Activated CD4-positive, alpha-beta T cell treated with anti-CD3 and anti-CD28 coated beads, Interleukin-2, amount 50 U/mL, for 1 hour (primary cell): Measurements from ENCODE around the gene ADAM12.

Experiments
- DNase-seq: peaks from one replicate; pipeline ENCODE4 v3.0.0-alpha.2; 2020

Gene ADAM12

DNA sequence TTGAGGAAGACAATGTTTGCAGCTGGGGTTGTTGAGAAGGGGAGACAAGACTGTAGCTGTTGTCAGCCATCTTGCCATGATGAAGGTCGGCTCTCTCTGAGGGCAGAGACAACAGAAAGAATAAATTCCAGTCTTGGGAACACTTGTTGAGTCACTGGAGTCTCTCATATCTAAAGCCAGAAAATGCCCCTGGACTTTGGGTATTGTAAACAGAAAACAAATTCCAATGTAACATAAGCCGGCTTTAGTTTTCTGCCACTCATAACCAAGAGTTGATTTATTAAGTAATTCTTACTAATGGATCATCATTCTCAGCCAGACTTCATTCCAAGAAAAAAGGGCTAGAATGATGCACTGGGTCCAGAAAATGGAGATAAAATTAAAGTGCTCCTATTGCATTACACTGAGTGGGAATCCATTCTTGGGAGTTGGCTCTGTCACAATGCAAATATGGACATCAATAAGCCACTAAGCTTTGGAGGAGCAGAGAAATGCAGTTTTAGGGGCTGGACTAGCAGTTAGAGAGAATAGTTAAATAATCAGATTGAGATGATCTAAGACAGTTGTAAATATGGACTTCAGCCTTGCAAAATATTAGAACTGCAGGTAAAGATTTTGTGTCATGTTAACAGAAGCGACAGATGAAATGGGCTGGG is 78.9 kb downstream of the ADAM12 start:
- no peak for DNase-seq

DNA sequence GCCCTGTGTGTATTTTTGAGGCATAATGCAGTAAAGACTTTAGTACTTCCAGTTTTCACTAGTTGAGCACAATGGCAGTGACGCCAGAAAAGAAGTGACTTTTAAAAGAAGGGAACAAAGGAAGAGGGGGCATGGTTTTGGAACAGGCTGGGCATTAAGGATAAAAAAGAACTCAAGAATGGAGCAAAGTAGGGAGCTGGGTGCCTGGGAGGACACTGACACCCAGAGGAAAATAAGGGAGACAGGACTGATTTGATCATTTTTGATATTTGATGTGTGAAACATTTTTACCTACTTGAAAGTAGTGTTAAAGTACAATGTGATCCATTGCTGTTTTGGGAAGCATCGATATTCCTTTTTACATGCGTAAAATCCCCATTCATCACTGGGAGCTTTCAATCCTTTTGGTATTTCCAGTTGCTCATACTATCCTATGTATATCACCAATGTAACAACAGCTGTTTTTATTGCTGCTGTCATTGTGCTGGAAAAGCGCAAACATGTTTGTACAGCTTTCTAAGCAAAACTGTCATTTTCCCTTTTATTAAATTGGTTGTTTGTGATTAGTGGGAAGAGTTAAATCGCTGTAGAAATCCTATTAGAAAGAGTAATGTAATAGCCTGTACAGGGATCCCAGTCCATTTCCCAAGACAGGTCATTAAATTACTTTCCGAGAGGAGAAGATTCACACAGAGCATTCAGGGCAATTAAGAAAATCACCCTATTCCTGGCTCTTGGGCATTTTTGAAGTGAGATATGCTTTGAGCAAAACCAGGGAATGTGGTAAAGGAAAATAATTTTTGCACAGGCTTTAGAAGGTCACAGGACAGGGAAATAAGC is 85.2 kb downstream of the ADAM12 start:
- no peak for DNase-seq

DNA sequence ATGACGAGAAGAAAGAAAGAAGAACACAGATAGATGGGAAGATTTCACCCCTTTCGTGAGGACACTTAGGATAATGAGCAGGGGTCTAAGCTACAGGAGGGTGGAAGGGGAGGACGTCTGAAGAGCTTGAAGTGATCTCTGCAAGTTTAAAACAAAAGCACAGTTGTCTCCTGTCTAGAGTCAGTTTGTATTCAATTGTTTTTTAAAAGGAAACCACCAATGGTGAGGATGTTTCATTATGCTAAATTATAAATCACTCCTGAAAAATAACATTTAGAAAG is 85.9 kb downstream of the ADAM12 start:
- no peak for DNase-seq

DNA sequence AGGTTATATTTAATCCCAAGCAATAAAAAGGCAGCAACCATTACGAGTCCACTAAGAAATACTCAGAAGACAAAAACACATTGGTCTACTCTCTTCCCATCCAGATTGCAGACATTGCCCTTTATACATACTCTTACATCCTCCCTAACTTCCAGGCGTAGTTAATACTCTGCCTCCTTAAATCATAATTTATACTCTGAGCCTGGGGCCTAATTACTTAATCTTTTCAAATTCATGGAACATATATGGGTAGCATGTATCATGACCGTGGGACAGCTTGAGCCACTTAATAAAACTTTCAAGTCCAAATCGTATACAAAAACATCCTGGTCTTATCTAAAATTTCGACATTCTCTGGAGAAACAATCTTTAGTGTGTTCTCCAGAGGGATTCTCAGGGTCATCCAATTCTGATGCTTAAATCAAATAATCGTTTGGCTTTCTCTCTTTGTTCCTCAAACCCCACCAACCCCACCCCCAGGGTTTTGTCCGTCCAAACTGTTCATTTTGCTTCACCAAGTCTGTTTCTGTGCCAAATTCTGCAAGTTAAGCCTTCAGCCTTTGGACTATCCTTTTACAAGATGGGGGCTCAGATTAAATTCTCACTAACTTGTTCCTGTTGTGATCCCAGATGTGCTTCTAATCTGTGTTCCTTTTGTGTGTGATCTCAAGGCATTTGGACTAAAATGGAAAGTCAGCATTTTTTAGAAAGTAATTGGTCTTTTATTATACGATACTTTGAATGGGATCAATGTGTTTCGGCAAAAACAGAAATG is 86.4 kb downstream of the ADAM12 start:
- no peak for DNase-seq

- DNase-seq: no peak
Measured at GRCh38 chr10:126294451-126294850, 93.8 kb downstream of the ADAM12 start.

DNA sequence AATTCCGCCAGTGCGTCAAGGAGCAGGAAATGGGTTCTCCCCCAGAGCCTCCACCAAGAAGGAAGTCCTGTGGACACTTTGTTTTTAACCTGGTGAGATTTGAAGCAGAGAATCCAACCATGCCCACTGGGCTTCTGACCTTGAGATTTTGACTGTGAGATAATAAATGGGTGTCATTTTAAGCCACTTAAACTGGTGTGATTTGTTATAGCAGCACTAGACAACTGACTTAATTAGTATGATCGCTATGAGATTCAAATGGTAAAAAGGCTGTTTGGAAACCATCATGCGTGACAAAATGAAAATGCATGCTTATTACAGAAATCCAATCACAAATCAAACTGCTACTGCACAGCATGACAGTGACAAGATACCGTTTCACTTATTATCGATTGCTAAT is 98.0 kb downstream of the ADAM12 start:
- DNase-seq: no peak

DNA sequence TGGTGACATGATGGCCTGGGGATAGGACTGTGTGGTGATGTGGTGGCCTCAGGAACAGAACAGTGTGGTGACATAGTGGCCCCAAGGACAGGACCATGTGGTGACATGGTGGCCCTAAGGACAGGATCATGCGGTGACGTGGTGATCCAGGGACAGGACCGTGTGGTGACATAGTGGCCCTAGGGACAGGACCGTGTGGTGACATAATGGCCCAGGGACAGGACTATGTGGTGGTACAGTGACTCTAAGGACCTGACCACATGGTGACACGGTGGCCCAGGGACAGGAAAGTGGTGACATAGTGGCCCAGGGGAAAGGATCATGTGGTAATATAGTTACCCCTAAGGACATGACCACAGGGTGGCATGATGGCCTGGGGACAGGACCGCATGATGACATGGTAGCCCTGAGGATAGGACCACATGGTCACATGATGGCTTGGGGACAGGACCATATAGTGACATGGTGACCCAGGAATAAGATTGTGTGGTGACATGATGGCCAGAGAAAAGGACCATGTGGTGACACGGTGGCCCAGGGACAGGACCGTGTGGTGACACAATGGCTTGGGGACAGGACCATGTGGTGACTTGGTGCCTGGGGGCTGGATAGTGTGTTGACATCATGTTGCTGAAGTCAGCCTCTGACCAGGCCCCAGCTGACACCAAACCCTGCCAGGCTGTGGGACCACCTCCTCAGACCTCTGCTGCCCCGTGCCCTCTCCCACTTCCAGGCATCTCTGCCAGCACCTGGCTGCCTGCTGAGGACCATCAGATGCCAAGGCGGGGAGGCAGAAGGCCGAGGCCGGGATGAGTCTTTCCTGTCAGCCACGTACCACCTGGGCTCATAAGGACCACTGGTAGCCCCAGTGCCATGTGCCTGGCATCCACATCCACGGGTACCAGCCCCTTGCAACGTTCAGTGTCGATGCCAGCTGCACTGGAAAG is 99.5 kb downstream of the ADAM12 start:
- DNase-seq: no peak

GRCh38 chr10:126286256-126286780 is 102.0 kb downstream of the ADAM12 start:
- no peak for DNase-seq

DNA sequence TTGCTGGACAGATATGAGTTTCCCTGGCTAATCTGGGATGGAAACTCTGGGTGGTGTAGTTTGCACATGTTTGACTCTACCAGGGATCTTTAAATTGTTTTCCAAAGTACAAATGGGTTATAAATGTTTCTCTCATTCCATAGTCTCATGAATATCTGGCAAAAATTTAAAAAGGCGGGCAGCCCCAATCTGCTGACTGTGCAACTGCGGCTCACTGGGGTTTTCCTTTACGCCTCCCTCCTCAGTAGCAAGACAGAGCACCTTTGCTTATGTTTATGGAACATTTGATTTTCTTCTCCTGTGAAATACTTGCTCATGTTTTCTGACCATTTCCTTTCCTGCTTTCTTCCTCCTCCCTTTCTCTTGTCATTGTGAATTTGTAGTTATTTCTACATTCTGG is 105.0 kb downstream of the ADAM12 start:
- DNase-seq: no peak

- DNase-seq: no peak
Measured at GRCh38 chr10:126278851-126279250, 109.4 kb downstream of the ADAM12 start.

GRCh38 chr10:126277181-126277580 is 111.1 kb downstream of the ADAM12 start:
- DNase-seq: no peak

DNA sequence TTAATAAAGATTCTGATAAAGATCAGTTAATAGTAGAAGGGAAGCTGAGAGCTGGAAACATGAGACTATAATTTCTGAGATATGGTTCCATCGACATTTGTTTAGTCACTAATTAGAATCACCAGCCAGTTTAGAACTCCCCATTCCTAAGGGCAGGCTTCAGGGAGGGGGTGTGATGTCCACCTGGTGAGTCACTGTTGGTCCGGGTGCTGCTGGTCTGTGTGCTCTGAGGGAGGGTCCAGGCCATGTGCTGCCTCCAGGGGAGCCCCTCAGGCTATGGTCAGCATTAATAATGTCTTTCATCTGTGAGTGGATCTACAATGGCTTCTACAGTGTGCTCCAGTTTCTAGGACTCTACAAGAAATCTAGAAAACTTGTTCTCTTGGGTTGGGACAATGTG is 115.8 kb downstream of the ADAM12 start:
- DNase-seq: no peak

- no peak for DNase-seq
Measured at GRCh38 chr10:126270111-126270510, 118.2 kb downstream of the ADAM12 start.

- no peak for DNase-seq
Measured at GRCh38 chr10:126268013-126268920, 120.0 kb downstream of the ADAM12 start.

GRCh38 chr10:126264102-126265018 is 123.9 kb downstream of the ADAM12 start:
- DNase-seq: no peak

DNA sequence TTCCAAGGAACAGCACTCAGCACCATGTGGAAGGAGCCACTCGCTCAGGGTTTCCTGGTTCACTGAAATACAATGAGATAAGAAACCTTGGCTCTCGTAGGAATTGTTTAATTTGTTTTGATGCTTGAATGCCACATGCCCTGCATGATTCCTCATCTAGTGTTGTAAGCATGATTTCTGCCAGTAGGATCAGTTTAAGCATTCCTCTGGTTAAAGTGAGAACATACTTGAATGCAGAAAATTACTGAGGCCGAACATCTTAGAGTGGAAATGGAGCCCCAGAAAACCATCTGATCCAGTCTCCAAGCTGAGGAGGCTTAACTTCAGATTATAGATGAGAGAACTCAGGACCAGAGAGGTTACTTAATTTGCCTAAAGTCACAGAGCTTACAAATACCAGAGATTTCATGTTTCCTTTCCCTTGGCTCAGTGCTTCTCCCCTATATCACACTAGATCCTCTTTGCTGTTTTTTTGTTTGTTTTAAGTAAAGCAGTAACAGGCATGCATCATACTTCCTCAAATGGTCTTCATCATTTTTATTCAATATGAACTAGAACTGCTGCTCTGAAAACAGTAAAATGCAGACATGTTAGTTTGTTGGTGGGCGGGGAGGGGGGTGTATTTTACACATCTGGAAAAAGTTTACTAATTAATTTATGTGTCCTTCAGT is 125.1 kb downstream of the ADAM12 start:
- DNase-seq: no peak

GRCh38 chr10:126262233-126262838 is 125.9 kb downstream of the ADAM12 start:
- no peak for DNase-seq

DNA sequence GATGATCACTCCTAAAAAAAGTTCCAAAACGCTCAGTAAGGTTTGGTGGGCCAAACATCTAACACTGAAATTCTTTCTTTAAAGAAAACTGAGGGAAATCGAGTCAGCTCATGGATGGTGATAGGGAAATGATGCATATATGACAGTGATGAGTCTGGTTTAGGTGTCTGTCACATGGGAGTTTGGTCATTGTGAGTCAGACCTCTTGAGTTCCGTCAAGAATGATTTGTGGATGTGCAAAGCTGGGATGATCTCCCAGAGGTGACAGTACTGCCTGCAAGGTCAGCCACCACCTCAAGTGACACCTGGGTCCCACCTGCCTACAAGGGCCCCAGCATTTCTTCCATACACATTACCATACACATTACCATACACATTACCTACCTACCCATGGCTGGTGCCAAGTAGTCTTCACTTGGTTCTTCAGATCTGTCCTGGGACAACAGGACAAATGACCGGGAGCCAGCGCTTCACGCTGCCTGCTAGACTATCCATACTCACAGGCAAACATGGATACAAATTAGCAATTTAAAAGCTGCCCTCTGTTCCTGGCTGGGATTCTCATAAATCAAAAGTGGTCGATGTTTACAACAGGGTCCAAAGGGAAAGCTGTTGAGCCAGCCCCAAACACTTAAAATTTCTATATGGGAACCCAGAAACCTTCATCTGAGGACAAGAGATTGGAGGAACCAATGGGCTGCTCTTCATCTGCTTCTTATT is 128.4 kb downstream of the ADAM12 start:
- no peak for DNase-seq

DNA sequence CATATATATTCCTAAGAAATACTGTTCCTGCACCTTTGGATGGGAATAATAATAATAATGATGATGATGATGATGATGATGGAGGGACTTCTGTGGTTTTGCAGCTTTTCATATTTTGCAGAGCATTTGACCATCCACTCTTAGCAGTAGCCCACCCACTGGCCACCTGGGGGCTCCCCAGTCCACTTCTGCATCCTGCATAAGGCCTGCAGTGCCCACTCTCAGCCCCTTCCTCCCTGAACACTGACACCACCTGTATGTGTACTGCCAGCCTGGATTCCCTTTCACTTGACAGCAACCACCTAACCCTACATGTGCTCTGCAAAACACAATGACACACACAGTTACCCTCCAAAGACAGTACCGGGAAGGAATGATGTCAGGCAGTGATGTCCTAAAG is 131.4 kb downstream of the ADAM12 start:
- DNase-seq: no peak
